Astrocyte (in vitro differentiated cells and primary cell): Measurements from ENCODE around the gene UTP4. TPM values are rescaled to one million over a fixed set of nuclear protein-coding genes. Genes with fewer than 3 reads are reported as not detected.
A peak's percentile ranks its signal among the peaks of the same experiment; 100 is the strongest.

Experiments
- DNase-seq: peaks from one replicate; pipeline ENCODE4 v3.0.0-alpha.2; 2010; ENCODE audit warnings: low read depth
- FAIRE-seq: peaks from 2 replicates; lab custom pipeline; 2011; peaks lifted over from hg19 to GRCh38; lab: Jason Lieb, UNC
- H2AFZ ChIP-seq: 2 replicates; pipeline ENCODE4 v1.6.0; 2012; ENCODE audit warnings: low read depth, low read length, inconsistent platforms
- H3K27ac ChIP-seq: 2 replicates; pipeline ENCODE4 v1.5.1; 2011; ENCODE audit warnings: low read depth, low read length, inconsistent platforms
- H3K27me3 ChIP-seq: 2 replicates; pipeline ENCODE4 v1.6.0; 2011; ENCODE audit warnings: low read length, inconsistent platforms; ENCODE audit not compliant: insufficient read depth
- H3K36me3 ChIP-seq: 2 replicates; pipeline ENCODE4 v1.5.1; 2011; ENCODE audit warnings: low read length, inconsistent platforms; ENCODE audit not compliant: insufficient read depth
- H3K4me1 ChIP-seq: 2 replicates; pipeline ENCODE4 v1.5.1; 2011; ENCODE audit warnings: low read length, inconsistent platforms; ENCODE audit not compliant: insufficient read depth
- H3K4me2 ChIP-seq: 2 replicates; pipeline ENCODE4 v1.6.0; 2012; ENCODE audit warnings: low read length, inconsistent platforms
- H3K4me3 ChIP-seq: 2 replicates; pipeline ENCODE4 v1.5.1; 2011; ENCODE audit warnings: low read depth, mild to moderate bottlenecking, low read length, inconsistent platforms; ENCODE audit not compliant: insufficient read depth
- H3K79me2 ChIP-seq: 2 replicates; pipeline ENCODE4 v1.6.0; 2012; ENCODE audit warnings: mild to moderate bottlenecking, low read length, inconsistent platforms; ENCODE audit not compliant: insufficient read depth
- H3K9ac ChIP-seq: 2 replicates; pipeline ENCODE4 v1.6.0; 2012; ENCODE audit warnings: mild to moderate bottlenecking, low read length, inconsistent platforms
- H3K9me3 ChIP-seq: 2 replicates; pipeline ENCODE4 v1.5.1; 2012; ENCODE audit warnings: low read depth, mild to moderate bottlenecking, low read length, inconsistent platforms; ENCODE audit not compliant: insufficient read depth
- H4K20me1 ChIP-seq: 2 replicates; pipeline ENCODE4 v1.6.0; 2012; ENCODE audit warnings: low read length, inconsistent platforms; ENCODE audit not compliant: insufficient read depth
- H3K27ac Mint-ChIP-seq: one replicate; pipeline ENCODE4 v1.8.0; 2021; ENCODE audit warnings: mild to moderate bottlenecking, mixed read lengths; ENCODE audit not compliant: unreplicated experiment
- H3K27me3 Mint-ChIP-seq: one replicate; pipeline ENCODE4 v1.8.0; 2021; ENCODE audit warnings: low read depth, mixed read lengths; ENCODE audit not compliant: unreplicated experiment
- H3K36me3 Mint-ChIP-seq: one replicate; pipeline ENCODE4 v1.8.0; 2021; ENCODE audit warnings: low read depth, mixed read lengths; ENCODE audit not compliant: unreplicated experiment
- H3K4me1 Mint-ChIP-seq: one replicate; pipeline ENCODE4 v1.8.0; 2021; ENCODE audit warnings: low read depth, mixed read lengths; ENCODE audit not compliant: unreplicated experiment
- H3K4me3 Mint-ChIP-seq: one replicate; pipeline ENCODE4 v1.8.0; 2021; ENCODE audit warnings: mild to moderate bottlenecking, moderate library complexity, mixed read lengths; ENCODE audit not compliant: unreplicated experiment
- H3K9me3 Mint-ChIP-seq: one replicate; pipeline ENCODE4 v1.8.0; 2021; ENCODE audit warnings: mild to moderate bottlenecking, mixed read lengths; ENCODE audit not compliant: unreplicated experiment
- EZH2 ChIP-seq: IDR thresholded peaks from 2 replicates; pipeline ENCODE4 v1.6.1; 2012; ENCODE audit warnings: mild to moderate bottlenecking, low read length, inconsistent platforms; ENCODE audit not compliant: insufficient read depth
- total RNA-seq: library from RNA; stranded (reverse); gene quantifications from 2 replicates; pipeline ENCODE4 v1.2.1, GENCODE V29; 2021
- TF ChIP-seq, protein P1 (sequence below): IDR thresholded peaks from 2 replicates; pipeline ENCODE4 v1.5.1; 2011; ENCODE audit warnings: low read depth, mild to moderate bottlenecking, inconsistent platforms, low read length, moderate library complexity; ENCODE audit not compliant: insufficient read depth

Gene UTP4
- total RNA-seq, 1 donor from 2014 or later = 69.4 TPM

DNA sequence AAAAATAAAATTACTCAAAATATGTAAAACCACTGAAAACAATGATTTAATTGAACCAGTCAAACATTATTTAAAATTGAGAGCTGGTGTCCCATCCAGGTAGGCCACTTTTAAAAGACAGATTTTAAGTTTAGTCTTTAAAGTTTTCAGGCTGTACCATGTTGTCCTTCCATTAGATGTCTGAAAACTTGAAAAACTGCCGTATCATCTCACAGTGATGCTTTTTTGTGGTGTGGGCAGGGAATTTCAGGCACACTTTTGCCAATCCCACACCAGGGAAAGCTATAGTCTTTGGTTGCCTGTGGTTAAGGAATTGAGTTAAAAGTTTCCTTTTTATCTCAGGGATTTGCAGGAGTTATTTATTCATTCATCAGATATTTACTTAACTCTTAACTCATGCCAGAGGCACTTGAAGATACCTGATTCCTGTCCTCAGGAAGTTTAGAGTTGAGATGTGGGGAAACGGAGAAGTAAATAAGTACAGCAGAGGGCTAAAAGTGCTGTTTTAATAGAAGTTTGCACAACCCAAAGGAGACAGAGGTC, 57.7 kb downstream of the UTP4 start:
- H3K27ac ChIP-seq = no peak overlapping the region
- Mint-ChIP-seq H3K36me3 (peaks cover 4% of the 10 kb centered on the region), H3K4me1 (peaks cover 20% of the 10 kb centered on the region), H3K4me3 (peak overlapping the region; percentile 7), H3K9me3 (no peaks in the 10 kb centered on the region), H3K27ac (no peak overlapping the region), H3K27me3 (no peaks in the 10 kb centered on the region)
- H2AFZ ChIP-seq = no peak overlapping the region
- H3K79me2 ChIP-seq = peaks cover 76% of the 10 kb centered on the region
- H3K4me2 ChIP-seq = peak overlapping the region; percentile 92
- peaks cover 35% of the 10 kb centered on the region for H3K4me1 ChIP-seq
- no peaks in the 10 kb centered on the region for H3K36me3 ChIP-seq
- TF ChIP-seq EZH2 = no peak
- FAIRE-seq (no peak), DNase-seq (peak; percentile 59)
- H3K9ac ChIP-seq = no peak overlapping the region
- H3K4me3 ChIP-seq = peak overlapping the region; percentile 13
- H3K9me3 ChIP-seq = no peaks in the 10 kb centered on the region
- H3K27me3 ChIP-seq = no peaks in the 10 kb centered on the region
- H4K20me1 ChIP-seq = peaks cover 64% of the 10 kb centered on the region

DNA sequence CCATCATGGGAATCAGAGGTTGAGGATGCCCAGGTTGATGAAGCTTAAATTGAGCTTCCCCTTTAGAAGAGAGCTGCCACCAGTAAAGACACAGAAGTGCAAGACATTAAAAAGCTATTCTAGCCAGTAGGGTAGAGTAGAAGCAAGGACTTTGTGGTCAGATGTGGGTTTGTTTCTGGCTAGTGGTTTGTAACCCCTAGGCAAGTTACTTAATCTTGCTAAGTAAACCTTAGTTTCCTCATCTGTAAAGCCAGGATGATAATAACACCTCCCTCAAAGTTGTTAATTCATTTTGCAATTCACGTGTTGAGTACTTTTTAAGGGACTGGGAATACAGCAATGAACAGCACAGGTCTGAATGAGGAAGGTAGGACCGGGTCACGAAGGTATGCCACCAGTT, 58.1 kb downstream of the UTP4 start:
- H3K9me3 ChIP-seq = no peaks in the 10 kb centered on the region

DNA sequence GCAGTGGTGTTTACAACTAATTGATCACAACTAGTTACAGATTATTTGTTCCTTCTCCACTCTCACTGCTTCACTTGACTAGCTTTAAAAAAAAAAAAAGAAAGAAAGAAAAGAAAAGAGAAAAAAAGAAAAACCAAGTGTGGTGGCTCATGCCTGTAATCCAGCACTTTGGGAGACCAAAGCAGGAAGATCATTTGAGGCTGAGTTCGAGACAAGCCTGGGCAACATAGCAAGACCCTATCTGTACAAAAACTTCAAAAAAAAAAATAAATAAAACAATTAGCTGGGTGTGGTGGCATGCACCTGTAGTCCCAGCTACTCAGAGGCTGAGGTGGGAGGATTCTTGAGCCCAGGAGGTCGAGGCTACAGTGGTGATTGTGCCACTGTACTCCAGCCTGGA, 58.7 kb downstream of the UTP4 start:
- H3K4me3 ChIP-seq = no peak overlapping the region
- Mint-ChIP-seq H3K4me3 (no peak overlapping the region), H3K36me3 (peaks cover 4% of the 10 kb centered on the region), H3K27ac (no peak overlapping the region), H3K9me3 (no peaks in the 10 kb centered on the region), H3K4me1 (peaks cover 20% of the 10 kb centered on the region), H3K27me3 (no peaks in the 10 kb centered on the region)
- H3K4me2 ChIP-seq = no peak overlapping the region
- H3K27ac ChIP-seq = no peak overlapping the region
- no peak for DNase-seq
- no peaks in the 10 kb centered on the region for H3K9me3 ChIP-seq
- H3K27me3 ChIP-seq = no peaks in the 10 kb centered on the region
- H4K20me1 ChIP-seq = peaks cover 74% of the 10 kb centered on the region
- TF ChIP-seq, protein P1, sequence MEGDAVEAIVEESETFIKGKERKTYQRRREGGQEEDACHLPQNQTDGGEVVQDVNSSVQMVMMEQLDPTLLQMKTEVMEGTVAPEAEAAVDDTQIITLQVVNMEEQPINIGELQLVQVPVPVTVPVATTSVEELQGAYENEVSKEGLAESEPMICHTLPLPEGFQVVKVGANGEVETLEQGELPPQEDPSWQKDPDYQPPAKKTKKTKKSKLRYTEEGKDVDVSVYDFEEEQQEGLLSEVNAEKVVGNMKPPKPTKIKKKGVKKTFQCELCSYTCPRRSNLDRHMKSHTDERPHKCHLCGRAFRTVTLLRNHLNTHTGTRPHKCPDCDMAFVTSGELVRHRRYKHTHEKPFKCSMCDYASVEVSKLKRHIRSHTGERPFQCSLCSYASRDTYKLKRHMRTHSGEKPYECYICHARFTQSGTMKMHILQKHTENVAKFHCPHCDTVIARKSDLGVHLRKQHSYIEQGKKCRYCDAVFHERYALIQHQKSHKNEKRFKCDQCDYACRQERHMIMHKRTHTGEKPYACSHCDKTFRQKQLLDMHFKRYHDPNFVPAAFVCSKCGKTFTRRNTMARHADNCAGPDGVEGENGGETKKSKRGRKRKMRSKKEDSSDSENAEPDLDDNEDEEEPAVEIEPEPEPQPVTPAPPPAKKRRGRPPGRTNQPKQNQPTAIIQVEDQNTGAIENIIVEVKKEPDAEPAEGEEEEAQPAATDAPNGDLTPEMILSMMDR = no peak
- TF ChIP-seq EZH2 = no peak
- H3K9ac ChIP-seq = no peak overlapping the region
- H3K4me1 ChIP-seq = peaks cover 34% of the 10 kb centered on the region
- H3K36me3 ChIP-seq = no peaks in the 10 kb centered on the region
- H2AFZ ChIP-seq = no peak overlapping the region
- no peak for FAIRE-seq
- peaks cover 87% of the 10 kb centered on the region for H3K79me2 ChIP-seq

More for the DNA sequence above, 58.1 kb downstream of the UTP4 start:
- H3K4me1 Mint-ChIP-seq = peaks cover 20% of the 10 kb centered on the region
- Histone ChIP-seq H3K4me1 (peaks cover 35% of the 10 kb centered on the region), H3K27me3 (no peaks in the 10 kb centered on the region), H3K36me3 (no peaks in the 10 kb centered on the region), H3K27ac (no peak overlapping the region), H4K20me1 (peaks cover 69% of the 10 kb centered on the region), H2AFZ (no peak overlapping the region), H3K9ac (no peak overlapping the region), H3K79me2 (peaks cover 81% of the 10 kb centered on the region), H3K4me2 (peak overlapping the region; percentile 92), H3K4me3 (no peak overlapping the region)
- no peaks in the 10 kb centered on the region for H3K9me3 Mint-ChIP-seq
- no peak for FAIRE-seq
- no peak for DNase-seq
- H3K4me3 Mint-ChIP-seq = peak overlapping the region; percentile 40
- peaks cover 4% of the 10 kb centered on the region for H3K36me3 Mint-ChIP-seq
- TF ChIP-seq, protein P1 = no peak
- TF ChIP-seq EZH2 = no peak
- H3K27me3 Mint-ChIP-seq = no peaks in the 10 kb centered on the region
- H3K27ac Mint-ChIP-seq = no peak overlapping the region
